NCI-H1092 (cell line): Measurements from ENCODE around the gene MYH7.
"Not testable (repeated sequence)": the region's sequence is repeated elsewhere in the genome, so short reads cannot be mapped to it uniquely, and the experiment has no call there.

Source experiments
- DNase-seq: peaks from one replicate; lab custom pipeline; 2025; lab: John Stamatoyannopoulos, UW

MYH7 gene

DNA sequence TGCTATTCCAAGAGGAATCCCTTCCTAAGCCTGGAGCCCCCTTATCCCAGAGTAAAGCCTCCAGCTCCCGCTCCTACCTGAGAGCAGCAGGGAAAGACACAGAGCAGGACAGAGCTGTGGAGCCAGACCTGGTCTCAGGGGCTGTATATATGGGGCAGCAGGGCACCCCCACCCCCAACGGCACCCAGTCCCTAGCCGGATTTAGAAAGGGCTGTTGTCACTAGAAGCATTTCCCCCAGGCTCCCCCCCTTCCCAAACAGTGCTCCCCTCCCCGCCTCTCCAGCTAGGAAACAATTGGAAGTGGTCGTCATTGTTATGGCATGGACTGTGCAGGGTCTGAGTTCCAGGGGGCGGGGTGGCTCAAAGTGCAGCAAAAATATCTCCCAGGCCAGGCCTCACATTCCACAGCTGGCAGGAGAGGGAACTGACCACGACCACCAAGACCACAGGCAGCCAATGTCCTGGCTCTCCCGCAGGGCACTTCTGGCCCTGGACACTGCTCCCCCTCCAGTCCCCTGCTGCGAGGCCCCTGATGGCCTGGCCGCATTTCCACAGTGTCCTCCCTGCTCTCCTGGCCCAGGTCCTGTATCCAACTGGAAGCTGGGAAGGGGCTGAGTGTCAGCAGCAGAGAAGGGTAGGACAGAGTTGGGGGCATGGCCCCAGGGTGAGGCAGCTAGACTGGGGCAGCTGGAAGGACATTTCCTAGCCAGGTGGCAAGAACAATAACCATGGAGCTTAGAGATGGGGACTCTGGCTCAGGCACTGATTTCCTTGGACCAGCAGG, at the start of gene MYH7:
MYH7 (minus strand) TSS at position 118 of the 784 bp plus-strand sequence. CDS start 1,928 bp downstream, outside the sequence.
- no peak for DNase-seq

DNA sequence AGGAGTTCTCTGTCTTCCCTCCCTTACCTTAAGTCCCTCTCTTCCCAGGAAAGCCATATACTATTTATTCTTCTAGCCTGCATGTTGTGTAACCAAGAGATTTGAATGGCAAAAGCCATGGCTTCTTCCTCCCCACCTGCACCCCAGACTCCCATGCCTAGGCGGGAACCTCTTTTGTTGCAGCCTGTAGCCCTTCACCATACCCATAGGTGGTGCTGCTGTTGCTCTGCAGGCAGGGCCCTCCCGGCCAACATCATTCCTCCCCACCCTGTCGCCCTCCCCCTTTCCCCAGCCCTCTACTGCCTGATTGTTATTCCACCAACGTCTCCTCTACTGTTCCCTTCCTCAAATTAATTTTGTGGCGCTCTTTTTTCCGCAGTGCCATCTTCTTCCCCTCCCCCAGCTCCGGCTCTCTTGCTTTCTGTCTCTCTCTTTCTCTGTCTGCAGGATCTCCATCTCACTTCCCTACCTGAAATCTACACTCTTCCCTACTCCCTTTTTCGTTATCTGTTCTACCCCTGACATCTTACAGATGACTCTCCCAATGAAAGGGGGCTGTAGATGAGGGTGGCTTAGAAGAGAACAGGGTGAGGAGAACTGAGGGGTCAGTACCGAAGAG, 47.9 kb upstream of the MYH7 start:
- peak; percentile 52 for DNase-seq

DNA sequence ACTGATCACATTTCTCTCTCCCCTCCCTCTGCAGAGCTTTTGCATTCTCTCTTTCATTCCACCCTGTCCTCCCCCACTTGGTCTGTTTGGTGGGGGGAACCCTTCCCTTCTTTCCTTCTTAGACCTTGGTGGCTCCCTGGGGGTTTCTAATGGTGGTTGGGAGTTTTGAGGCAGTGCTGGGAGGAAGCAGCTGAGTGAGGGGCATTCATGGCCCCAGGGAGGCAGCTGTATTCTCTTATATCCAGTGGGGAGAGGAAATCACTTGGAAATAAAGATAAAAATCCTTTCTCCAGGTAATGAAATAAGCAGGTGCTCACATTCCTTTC, 47.3 kb upstream of the MYH7 start:
- no peak for DNase-seq

DNA sequence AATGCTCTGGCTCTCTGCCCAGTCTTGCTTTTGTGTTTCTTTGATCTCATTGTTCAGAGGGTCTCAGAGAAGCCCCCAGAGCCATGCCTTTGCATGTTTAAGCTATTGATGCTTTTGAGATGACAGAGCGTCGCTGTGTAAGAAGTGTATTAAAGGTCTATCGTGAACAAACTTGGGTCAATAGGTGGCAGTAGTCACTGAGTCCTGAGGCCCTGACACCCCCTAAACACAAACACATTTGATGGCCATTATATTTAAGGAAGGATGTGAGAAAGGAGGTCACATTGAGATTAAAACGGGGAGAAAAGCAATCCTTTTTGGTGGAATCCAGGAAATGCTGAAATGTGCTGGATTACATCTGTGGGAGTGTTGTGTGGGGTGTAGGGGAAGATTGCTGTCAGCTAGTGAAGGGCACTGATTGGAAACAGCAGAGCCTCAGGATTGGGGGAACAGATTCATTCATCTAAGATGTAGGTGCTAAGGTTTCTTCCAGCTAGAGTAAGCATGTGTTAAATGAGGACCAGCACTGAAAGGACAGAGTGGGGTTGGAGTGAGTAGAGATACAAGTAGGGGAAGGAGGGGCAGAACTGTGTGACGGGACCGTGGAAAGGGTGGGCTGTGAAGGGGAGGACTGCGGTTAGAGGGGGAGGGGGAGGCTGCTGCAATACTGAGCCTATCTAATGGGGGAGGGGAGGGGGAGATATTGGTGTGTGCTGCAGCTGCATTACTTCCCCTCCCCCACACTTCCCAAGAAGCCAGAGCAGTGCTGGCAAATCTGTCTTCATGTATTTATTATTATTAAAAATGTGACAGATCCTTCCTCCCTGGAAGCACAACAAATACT, 46.7 kb upstream of the MYH7 start:
- no peak for DNase-seq

DNA sequence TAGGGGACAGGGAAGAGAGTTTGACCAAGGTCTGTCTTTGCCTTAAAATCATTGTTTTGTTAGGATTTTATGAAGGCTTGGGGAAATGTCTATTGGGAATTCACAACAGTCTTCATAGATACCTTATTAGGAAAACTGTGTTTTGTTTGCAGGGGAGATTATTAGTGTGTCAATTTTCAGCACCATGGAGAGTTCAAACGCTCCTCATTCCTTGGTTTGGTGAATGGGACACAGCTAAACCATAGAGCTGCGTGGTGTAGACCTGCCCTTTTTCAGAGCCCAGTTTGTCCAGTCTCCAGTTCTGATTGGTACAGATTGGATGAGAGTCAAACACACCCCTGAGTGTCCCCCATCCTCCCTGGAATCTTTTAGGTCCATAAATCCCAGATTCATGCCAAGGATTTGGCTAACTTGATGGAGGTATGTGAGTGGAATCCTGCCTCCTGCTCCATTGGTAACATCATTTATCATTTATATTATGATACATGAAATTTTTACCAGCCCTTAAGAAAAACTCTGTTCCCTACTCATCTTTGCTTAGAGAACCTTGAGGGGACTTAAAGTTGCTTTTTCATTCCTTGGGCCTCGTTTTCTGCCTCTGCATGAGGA, 46.0 kb upstream of the MYH7 start:
- DNase-seq: no peak

DNA sequence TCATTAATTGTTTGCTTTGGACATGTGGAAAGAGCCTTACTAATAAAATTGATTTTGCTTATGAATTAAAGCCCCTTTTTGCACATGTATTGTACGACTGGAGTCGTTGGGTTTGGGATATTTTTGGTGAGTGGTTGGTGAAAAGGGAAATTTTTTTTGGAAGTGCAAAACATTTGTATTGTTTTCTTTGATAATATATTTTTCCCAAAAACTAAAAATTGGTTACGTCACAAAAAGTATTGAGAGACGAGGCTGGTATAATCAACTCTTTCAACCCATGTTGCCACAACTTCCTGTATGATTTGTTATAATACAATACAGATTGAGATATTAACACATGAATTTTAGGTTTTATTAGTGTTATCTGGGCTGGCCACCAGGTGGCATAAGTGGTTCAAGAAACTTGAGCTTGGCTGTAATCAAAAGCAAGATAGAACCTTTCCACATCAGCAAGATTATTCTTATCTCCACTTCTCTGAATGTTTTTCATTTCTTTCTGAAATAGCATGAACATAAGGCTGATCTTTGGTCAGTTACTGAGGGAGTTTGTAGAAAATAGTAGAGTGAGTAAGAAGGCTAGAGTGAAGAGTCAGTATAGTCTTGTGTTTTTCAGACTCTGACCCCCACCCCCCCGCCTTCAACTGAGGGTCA, 42.8 kb upstream of the MYH7 start:
- DNase-seq: peak; percentile 54

DNA sequence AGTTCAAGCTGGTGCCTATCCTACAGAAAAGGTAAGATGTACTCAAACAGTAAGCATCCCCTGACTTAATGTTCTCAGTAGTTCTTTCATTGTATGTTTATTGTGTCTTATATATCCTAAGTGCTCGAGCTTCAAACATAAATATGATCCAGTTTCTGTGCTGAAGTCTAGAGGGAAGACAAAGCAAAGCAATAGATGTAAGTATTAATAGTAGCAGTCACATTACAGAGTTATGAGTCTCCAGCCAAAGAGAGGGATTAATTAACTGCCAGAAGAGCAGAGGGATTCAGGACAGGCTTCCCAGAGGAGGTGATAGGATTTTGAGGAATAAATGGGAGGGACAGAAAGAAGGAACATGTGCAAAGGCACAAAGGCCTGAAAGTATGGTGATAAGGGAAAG, 35.5 kb upstream of the MYH7 start:
- no peak for DNase-seq

DNA sequence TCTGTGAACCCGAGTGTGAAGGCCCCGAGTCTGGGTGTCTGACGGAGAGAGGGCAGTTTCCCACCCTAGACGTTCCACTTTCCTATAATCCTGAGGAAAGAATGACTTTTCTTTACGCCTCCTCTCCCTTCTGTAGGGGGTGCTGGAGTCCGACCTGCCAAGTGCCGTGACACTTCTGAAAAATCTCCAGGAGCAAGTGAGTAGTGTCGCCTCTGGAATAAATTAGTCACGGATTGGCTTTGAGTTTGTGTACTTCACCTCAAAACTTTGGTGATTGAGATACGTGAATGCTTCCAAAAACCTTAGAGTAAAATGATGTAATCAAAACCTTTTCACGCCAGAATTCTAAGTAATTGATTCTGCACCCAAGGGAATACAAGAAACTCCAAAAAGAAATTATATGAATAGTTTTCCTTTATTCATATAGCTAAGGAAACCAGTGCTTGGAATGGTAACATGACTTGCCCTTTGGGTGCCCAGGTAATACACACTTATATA, 34.5 kb upstream of the MYH7 start:
- DNase-seq: no peak

DNA sequence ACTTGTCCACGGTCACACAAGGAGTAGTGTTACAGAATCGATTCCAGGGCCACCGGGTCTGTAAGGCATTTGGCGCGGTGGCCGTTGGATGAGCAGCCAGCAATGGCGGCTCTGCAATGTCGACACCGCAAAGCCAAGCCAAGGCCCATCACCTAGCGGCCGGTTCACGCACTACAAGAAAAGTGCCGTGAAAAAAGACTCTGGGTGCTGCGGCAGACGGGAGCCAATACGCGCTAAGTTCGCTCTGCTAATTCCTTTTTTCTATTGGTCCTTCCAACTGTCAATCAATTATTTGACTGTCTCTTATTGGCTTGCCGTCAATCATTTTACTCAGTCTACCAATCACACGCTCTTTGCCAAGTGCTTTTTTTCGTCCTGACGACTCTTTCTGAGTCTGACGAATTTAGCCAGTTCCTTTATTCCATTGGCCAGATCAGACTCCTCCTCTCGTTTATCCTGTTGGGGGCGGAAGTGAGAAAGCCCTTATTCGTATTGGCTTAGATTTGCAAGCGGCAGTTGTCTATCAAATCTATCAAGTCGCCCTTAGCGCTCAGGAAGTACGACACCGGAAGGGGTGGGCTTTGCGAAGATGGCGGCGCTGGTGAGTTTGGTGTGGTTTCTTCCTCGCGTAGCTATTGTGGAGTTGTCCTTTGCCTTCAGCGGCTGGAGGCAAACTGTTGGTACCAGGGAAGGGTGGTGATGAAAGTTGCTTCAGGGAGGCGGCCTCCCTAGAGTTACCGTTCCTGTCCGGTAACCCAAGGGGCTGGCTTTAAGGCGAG, 33.9 kb upstream of the MYH7 start, which contains the start of gene NGDN:
NGDN (plus strand) TSS at position 577 of the 779 bp plus-strand sequence; CDS start at position 590, 13 bp downstream.
- peak; percentile 100 for DNase-seq

DNA sequence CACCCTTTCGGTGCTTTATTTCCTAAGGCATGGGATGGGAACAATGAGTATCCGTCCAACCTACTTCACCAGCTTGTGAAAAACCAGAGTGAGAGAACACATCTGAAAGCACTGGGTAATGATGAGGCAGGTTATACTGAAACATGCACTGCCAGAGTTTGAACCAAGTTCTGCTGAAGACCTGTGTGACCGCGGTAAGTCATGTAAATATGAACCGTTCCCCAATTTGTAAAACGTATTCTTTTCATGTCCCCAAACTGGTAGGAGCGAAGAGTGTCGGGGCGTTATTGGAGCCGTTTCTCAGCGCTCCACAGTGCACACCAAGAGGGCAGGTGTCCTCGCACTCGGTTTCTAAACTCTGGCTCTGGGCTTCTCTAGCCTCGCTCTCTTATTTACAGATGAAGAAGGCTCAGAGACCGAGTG, 33.3 kb upstream of the MYH7 start:
- DNase-seq: no peak

DNA sequence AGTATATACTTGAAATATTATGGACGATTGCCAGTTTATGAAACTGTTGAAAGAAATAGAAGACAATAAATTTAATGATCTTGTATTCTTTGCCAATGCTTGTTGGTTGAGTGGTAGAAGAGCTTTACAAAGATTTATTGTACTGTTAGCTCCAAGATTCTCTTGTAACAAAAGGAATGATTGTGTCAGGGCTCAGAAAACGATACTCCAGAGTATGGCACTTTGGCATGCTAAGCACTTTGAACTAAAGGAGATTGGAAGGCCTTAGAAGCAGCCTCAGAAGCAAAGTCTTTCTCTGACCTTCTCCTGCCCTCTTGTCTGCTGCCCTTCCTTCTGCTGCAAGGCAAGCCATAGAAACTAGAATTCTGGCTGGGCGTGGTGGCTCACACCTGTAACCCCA, 29.8 kb upstream of the MYH7 start:
- no peak for DNase-seq

DNA sequence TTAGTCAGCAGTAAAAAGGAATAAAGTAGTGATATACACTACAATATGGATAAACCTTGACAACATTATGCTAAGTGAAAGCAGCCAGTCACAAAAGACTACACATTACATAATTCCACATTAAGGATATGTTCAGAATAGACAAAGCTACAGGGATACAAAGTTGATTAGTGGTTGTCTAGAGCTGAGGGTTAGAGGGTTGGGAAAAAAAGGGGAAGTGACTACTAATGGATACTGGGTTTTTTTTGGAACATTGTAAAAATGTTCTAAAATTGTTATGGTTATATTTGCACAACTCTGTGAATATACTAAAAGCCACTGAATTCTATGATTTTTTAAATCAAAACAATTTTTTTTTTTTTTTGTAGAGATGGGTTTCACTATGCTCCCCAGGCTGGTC, 29.2 kb upstream of the MYH7 start:
- no peak for DNase-seq

DNA sequence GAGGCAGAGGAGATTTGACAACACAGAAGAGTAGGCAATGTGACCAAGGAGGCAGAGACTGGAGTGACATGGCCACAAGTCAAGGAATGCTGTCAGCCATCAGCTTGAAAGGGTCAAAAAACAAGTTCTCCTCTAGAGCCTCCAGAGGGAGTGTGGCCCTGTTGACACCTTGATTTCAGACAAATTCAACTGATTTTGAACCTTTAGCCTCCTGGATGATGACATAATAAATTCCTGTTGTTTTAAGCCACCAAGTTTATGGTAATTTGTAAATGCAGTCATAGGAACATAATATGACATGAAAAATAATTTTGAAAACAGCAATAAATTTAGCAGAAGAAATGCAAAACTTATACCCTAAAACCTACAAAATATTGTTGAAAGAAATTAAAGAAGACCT, 25.5 kb upstream of the MYH7 start:
- no peak for DNase-seq

DNA sequence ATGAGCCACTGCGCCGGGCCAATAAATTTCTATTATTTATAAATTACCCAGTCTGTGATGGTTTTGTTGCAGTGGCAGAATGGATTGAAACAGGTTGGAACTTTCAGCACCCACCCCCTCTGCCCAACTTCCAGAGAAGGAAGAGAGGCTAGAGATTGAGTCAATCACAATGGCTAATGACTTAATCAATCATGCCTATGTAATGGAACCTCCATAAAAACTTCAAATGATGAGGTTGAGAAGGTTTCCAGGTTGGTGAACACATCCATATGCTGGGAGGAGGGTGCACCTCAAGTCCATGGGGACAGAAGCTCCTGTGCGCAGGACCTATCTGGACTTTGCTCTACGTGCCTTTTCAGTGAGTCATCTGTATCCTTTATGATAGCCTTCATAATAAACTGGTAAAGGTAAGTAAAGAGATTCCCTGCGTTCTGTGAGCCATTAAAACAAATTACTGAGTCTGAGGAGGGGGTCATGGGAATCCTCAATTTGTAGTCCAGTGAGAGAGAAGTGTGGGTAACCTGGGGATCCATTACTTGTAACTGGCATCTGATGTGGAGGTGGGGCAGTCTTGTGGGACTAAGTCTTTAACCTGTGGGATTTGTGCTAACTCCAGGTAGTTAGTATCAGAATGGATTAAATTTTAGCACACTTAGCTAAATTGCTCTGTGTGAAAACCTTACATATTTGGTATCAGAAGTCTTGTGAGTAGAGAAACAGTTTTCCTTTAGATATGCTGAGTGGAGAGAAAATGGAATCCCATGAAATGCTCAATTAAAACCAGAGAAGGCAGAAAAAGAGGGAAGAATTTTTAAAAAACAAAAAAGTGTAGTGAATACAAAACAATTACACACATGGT, 22.4 kb upstream of the MYH7 start:
- DNase-seq: no peak

DNA sequence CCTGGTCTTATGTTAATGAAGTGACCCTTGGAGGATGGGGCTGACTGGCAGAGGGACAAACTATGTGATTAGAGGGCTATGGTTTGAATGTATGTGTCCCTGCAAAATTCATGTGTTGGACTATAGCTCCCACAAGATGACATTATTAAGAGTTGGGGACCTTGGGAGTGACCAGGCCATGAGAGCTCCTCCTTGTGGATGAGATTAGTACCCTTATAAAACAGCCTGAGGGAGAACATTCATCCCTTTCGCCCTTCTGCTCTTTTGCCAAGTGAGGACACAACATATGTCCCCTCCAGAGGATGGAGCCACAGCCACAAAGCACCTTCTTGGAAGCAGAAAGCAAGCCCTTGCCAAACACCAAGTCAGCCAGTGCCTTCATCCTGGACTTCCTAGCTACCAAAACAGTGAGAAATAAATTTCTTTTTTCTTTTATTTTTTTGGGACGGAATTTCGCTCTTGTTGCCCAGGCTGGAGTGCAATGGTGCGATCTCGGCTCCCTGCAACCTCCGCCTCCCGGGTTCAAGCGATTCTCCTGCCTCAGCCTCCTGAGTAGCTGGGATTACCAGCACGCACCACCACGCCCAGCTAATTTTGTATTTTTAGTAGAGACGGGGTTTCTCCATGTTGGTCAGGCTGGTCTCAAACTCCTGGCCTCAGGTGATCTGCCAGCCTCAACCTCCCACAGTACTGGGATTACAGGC, 21.6 kb upstream of the MYH7 start:
- not testable (repeated sequence) for DNase-seq

DNA sequence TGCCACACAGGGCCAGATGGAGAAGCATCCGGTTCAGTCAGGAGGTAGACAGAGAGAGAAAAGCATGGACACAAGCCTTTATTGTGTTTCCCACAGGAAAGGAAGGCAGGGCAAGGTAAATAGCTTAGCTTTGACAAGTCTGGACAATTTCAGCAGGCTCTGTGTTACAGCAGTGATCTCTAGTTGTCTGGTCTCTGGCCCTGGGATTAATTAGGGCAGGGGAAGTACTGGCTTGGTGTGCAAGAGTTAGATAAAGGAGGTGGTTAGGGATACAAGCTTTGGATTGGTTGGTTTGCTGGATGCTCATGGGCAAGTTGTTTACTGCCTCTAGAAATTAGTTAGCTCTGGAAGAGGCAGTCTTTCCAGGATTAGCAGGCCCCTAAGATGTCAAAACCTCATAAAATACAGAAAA, 19.0 kb upstream of the MYH7 start:
- DNase-seq: no peak

DNA sequence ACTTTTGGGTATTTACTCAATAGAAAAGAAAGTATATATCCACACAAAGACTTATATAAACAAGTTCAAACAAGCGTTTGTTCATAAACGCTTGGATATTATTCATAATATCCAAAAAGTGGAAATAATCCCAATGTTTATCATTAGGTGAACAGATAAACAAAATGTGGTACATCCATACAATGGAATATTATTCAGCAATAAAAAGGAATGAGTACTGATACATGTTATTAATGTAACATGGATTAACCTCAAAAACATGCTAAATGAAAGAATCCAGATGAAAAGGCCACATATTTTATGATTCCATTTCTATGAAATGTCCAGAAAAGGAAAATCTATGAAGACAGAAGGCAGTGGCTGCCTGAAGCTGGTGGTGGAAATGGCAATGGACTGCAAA, 16.8 kb upstream of the MYH7 start:
- DNase-seq: no peak

DNA sequence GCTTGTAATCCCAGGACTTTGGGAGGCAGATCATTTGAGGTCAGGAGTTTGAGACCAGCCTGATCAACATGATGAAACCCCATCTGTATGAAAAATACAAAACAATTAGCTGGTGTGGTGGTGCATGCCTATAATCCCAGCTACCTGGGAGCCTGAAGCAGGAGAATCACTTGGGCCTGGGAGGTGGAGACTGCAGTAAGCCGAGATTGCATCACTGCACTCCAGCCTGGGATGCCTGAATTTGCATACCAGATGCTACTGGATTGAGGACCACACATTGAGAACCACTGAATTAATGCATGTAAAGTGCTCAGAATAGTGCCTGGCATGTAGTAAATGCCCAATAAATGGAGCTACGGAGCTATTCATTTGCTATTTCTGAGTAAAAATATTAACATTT, 14.9 kb upstream of the MYH7 start:
- DNase-seq: no peak

DNA sequence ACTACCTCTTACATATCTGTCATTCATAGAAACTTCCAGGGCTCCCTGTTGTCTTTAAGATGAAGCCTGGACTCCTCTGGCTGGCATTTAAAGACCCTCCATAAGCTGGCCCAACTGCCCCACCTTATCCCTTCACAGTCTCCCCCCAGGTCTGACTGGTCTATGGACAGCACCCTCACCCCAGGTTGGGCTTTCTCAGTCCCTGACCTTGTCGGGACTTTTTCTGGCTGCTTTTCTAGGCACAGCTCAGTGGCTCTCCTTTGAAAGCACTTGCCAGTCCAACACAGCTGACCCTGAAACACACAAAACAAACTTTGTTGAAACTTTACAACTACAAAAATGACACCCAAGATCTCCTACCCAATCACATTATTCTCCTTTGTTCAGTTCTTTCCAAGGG, 13.9 kb upstream of the MYH7 start:
- DNase-seq: no peak
